GM12873 (cell line): ENCODE measurements around the gene CFAP97.

Experiments used
- TF ChIP-seq, protein P1 (sequence below): IDR thresholded peaks from 2 replicates; pipeline ENCODE4 v1.5.1; 2012; ENCODE audit warnings: low read depth, mild to moderate bottlenecking, moderate library complexity, low read length, control low read depth; ENCODE audit not compliant: insufficient read depth; ENCODE audit errors: missing control alignments

Gene CFAP97

DNA sequence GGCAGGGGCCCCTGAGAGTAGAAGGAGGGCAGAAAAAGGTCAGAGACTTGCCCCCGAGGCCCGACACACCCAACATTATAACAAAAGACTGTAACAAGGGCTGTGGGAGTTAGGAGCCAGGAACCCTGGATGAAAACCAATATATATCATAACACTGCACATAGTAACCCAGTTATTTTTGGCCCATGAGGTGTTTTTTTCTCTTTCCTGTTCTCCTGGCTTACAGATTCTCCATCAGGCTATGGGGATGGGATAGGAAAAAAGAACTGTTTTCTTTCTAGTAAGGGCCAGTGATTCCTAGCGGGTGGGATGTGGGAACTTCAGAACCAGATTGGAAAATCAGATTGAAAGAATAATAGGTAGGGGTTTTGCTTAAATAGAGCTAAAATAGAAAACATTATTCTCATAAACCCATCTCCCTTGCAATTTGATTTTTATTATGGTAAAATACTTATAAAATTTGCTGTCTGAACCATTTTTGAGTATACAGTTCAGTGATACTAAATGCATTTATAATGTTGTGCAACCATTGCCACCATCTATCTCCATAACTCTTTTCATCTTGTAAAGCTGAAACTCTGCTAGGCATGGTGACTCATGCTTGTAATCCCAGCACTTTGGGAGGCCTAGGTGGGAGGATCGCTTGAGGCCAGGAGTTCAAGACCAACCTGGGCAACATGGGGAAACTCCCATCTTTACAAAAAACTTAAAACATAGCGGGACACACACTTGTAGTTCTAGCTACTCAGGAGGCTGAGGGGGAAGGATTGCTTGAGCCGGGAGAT is 39.1 kb upstream of the CFAP97 start:
- TF ChIP-seq, protein P1, sequence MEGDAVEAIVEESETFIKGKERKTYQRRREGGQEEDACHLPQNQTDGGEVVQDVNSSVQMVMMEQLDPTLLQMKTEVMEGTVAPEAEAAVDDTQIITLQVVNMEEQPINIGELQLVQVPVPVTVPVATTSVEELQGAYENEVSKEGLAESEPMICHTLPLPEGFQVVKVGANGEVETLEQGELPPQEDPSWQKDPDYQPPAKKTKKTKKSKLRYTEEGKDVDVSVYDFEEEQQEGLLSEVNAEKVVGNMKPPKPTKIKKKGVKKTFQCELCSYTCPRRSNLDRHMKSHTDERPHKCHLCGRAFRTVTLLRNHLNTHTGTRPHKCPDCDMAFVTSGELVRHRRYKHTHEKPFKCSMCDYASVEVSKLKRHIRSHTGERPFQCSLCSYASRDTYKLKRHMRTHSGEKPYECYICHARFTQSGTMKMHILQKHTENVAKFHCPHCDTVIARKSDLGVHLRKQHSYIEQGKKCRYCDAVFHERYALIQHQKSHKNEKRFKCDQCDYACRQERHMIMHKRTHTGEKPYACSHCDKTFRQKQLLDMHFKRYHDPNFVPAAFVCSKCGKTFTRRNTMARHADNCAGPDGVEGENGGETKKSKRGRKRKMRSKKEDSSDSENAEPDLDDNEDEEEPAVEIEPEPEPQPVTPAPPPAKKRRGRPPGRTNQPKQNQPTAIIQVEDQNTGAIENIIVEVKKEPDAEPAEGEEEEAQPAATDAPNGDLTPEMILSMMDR, result no peak

DNA sequence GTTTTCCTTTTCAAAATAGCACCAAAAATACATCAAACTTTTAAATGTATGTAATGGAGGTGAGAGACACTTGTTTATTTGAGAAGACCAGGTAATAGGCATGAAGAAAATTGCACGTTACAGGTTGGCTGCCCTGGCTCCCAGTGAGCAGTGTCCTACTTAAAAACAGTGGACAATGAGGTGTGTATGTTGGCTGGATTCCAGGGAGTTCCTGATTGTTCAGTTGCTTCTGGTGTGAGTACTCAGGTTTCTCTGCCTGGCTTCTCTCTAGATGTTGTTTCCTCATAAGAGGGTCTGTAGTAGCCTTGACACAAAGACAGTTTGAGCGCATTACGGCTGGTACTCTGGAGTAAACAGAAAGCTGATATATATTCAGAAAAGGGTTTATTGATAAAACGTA is 35.0 kb upstream of the CFAP97 start:
- TF ChIP-seq, protein P1, result no peak

DNA sequence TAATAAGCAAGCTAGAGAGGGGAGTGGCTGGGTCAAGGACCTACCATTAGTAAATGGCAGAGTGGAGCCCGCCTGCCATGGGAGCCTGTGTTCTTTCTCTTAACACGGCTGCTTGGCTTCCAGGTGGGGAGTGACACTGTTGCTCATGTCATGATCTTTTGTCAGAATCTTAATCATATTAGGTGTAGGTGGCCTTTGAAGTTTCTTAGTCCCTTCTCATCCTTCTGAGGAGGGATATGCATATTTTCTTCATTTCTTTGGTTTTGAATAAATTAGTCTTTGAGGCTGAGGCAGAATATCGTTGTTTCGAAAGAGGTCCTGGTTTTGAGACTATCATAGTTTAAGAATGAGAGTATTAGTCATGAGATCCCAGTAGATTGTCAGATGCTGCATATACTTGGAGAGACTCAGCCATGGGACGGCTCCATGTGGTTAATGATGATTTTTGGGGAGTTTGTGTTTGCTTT is 34.4 kb upstream of the CFAP97 start:
- TF ChIP-seq, protein P1, result no peak

DNA sequence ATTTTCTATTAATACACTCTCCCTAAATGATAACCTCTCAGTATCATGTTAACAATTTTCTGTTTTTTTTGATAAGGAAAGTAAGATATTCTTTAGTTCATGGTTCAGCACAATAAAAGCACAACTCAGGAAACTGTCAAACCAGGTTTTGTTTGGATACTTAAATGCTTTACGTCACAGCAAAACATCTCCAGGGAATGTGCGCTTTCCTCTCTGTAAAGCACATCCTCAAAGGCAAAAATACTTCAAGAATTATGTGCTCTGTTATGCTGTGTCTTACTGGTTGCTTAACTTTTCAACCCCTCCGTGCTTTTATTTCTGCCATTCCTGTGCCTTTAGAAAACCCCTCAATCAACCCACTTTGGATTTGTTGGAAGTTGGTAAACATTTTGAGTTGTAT is 33.4 kb upstream of the CFAP97 start:
- TF ChIP-seq, protein P1, result no peak

DNA sequence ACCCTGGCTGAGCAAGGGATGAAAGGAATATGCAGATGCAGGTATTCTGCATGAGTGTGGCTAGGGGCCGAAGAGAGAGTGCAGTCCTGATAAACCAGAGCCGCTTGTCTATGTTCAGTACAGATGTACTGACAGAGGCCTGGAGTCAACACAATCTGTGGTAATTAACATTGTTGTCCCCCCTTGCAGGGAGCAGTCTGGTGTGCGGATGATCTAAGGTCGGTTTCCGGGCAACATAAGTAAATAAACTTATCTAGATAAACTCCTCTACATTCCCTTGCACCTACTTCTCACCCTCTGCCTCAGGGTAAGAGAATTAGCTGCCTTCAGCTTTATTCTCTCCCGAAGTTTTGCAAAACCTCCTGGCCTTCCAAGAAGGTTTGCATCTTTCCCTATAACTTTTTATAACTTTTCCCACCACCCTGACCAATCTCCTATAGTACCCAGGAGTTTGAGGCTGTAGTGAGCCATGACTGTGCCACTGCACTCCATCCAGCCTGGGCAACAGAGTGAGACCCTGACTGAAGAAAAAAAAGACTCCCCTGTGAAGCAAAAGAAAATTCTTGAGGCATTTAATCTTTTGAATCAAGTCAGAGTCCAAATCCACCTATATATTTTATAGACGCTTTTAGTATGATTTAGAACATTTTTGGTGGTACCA is 32.2 kb upstream of the CFAP97 start:
- TF ChIP-seq, protein P1, result no peak

DNA sequence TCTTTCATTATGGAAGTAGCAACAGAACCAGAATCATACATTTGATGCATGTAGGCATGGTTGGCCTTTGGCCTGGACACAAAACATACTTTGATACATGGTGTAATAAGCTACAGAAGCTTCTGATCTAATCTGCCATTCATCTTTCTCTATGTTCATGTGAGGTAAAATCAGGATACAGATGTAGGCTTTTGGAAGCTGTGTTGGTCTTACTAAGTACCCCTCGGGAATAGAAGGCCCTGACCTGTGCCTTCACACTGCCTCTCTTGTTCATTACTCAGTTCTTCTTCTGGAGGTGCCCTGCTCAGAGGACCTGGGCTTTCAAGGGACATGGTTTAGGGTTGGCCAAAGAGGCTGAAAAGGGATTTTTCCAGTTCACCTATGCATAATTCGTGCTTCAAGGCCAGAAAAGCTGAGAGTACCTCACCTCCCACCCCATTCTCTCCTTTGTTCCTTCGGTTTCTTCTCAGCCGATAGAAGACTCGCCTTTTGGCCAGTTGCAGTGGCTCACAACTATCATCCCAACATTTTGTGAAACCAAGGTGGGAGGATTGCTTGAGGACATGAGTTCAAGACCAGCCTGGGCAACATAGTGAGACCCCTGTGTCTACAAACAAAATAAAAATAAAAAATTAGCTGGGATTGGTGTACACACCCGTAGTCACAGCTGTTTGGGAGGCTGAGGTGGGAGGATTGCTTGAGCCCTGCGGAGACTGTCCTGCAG is 31.5 kb upstream of the CFAP97 start:
- TF ChIP-seq, protein P1, result no peak

DNA sequence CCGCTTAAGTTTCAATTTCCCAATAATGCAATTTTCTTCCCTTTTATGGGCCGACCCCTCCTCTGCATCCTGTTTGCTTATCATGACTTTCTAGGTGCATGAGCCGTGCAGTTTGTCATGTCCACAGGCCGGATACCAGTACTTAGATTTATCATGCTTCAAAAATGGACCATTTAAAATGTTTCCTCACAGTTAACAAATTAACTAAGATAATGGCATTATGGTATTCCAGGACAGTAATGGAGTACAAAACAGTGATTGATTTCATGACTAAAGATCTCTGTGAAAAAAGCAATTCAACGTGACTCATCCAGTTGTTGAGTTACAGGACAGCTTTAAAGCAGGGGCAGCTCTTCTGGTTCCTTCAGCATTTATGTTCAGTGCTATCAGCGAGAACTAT is 28.6 kb upstream of the CFAP97 start:
- TF ChIP-seq, protein P1, result no peak
